Stomach (tissue), 4 donors: ENCODE measurements around the gene EIF2B5.

Source experiments
- CTCF ChIP-seq, 7 experiments: fragments of 450-650 bp in 4 of 7; fragments of 200-600 bp in 3 of 7; sonication (generic) in 3 of 7; IDR thresholded peaks; one replicate each; pipeline ENCODE4 v1.5.1; 2016 to 2019; ENCODE audit warnings: antibody characterized with exemption in 7 of 7, control low read depth in 2 of 7, mild to moderate bottlenecking in 1 of 7
- EP300 ChIP-seq: sonication (generic); formaldehyde crosslinking; IDR thresholded peaks from one replicate; pipeline ENCODE4 v1.6.1; 2017; ENCODE audit warnings: antibody characterized with exemption
- POLR2A ChIP-seq, 4 donors: fragments of 450-650 bp; IDR thresholded peaks; one replicate each; pipeline ENCODE4 v1.6.1; 2016; ENCODE audit warnings: antibody characterized with exemption in 4 of 4, control low read depth in 2 of 4, mild to moderate bottlenecking in 1 of 4, moderate library complexity in 1 of 4
- POLR2AphosphoS5 ChIP-seq, 3 donors: sonication (generic); formaldehyde crosslinking; IDR thresholded peaks; one replicate each; pipeline ENCODE4 v1.6.1; 2016; ENCODE audit warnings: antibody characterized with exemption in 3 of 3

- TF ChIP-seq POLR2A (IDR thresholded peaks at IDR 0.05), result no peak
- TF ChIP-seq CTCF (IDR thresholded peaks at IDR 0.05), result no peak
- TF ChIP-seq POLR2AphosphoS5 (IDR thresholded peaks at IDR 0.05), result no peak
- TF ChIP-seq EP300, result no peak
Measured at GRCh38 chr3:184092199-184092598, 43.0 kb upstream of the EIF2B5 start.
